ENCODE measurements around the gene SKIC3.

SKIC3 gene

GRCh38 chr5:95557841-95558240 is 3.1 kb upstream of the SKIC3 start:
- TF ChIP-seq CTCF (conservative IDR thresholded peaks at IDR 0.05; ENCODE audit: low read depth, low read length), result no peak
- no peak for DNase-seq (ENCODE audit: low read depth)
- no peak overlapping the region for H3K4me3 ChIP-seq (ENCODE audit: low read depth, low read length)

GRCh38 chr5:95555553-95555952 is 776 bp upstream of the SKIC3 start:
- DNase-seq (ENCODE audit: low read depth), result peak; percentile 10
- no peak for TF ChIP-seq CTCF (conservative IDR thresholded peaks at IDR 0.05; ENCODE audit: low read depth, low read length)

GRCh38 chr5:95554331-95554646 is 488 bp downstream of the SKIC3 start:
- DNase-seq (ENCODE audit: low read depth), result peak; percentile 57
- TF ChIP-seq CTCF (conservative IDR thresholded peaks at IDR 0.05; ENCODE audit: low read depth, low read length), result no peak
- peak overlapping the region; percentile 76 for H3K4me3 ChIP-seq (ENCODE audit: low read depth, low read length)

More at GRCh38 chr5:95555553-95555952, 776 bp upstream of the SKIC3 start:
- peak overlapping the region; percentile 76 for H3K4me3 ChIP-seq (ENCODE audit: low read depth, low read length)

GRCh38 chr5:95549030-95549429 is 5.7 kb downstream of the SKIC3 start:
- H3K4me3 ChIP-seq (ENCODE audit: low read depth, low read length), result no peak overlapping the region
- no peak for TF ChIP-seq CTCF (conservative IDR thresholded peaks at IDR 0.05; ENCODE audit: low read depth, low read length)
- no peak for DNase-seq (ENCODE audit: low read depth)

GRCh38 chr5:95543017-95543705 is 11.6 kb downstream of the SKIC3 start:
- no peak overlapping the region for H3K4me3 ChIP-seq (ENCODE audit: low read depth, low read length)
- TF ChIP-seq CTCF (conservative IDR thresholded peaks at IDR 0.05; ENCODE audit: low read depth, low read length), result no peak
- DNase-seq (ENCODE audit: low read depth), result peak; percentile 17

GRCh38 chr5:95537501-95537900 is 17.3 kb downstream of the SKIC3 start:
- no peak for TF ChIP-seq CTCF (conservative IDR thresholded peaks at IDR 0.05; ENCODE audit: low read depth, low read length)
- no peak overlapping the region for H3K4me3 ChIP-seq (ENCODE audit: low read depth, low read length)
- DNase-seq (ENCODE audit: low read depth), result peak; percentile 48

GRCh38 chr5:95533761-95534160 is 21.0 kb downstream of the SKIC3 start:
- H3K4me3 ChIP-seq (ENCODE audit: low read depth, low read length), result no peak overlapping the region
- TF ChIP-seq CTCF (conservative IDR thresholded peaks at IDR 0.05; ENCODE audit: low read depth, low read length), result no peak
- peak; percentile 63 for DNase-seq (ENCODE audit: low read depth)

All from choroid plexus epithelial cell (primary cell).